Measurements from ENCODE around the gene SLC47A1. TPM values are rescaled to one million over a fixed set of nuclear protein-coding genes. Genes with fewer than 3 reads are reported as not detected.
A peak's percentile ranks its signal among the peaks of the same experiment; 100 is the strongest.

SLC47A1 gene
- total and polyA plus RNA-seq, 4 donors = 34.8 to 69.2 (median 37.2) TPM

GRCh38 chr17:19531780-19532501 lies 1.7 kb upstream of the SLC47A1 start:
- WGBS = 55% methylated on average over 8 of the region's 8 CpGs
- H3K9ac ChIP-seq (ENCODE audit: low read depth in 1 of 2, low read length in 2 of 2) = peak overlapping the region in 1 of 2 donors; percentile 3
- H3K9me3 ChIP-seq (ENCODE audit: control insufficient read depth in 4 of 4, low read length in 3 of 4) = no peaks in the 10 kb centered on the region
- H3K36me3 ChIP-seq (ENCODE audit: control insufficient read depth in 4 of 4, insufficient read depth in 3 of 4, low read depth in 1 of 4, low read length in 3 of 4) = no peaks in the 10 kb centered on the region
- DNase-seq (ENCODE audit: low spot score) = no peak
- no peak overlapping the region for H3K4me3 ChIP-seq (ENCODE audit: low read depth in 1 of 3, low read length in 3 of 3)
- TF ChIP-seq, protein P1, sequence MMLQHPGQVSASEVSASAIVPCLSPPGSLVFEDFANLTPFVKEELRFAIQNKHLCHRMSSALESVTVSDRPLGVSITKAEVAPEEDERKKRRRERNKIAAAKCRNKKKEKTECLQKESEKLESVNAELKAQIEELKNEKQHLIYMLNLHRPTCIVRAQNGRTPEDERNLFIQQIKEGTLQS (IDR thresholded peaks at IDR 0.05) = no peak
- TF ChIP-seq, protein P2, sequence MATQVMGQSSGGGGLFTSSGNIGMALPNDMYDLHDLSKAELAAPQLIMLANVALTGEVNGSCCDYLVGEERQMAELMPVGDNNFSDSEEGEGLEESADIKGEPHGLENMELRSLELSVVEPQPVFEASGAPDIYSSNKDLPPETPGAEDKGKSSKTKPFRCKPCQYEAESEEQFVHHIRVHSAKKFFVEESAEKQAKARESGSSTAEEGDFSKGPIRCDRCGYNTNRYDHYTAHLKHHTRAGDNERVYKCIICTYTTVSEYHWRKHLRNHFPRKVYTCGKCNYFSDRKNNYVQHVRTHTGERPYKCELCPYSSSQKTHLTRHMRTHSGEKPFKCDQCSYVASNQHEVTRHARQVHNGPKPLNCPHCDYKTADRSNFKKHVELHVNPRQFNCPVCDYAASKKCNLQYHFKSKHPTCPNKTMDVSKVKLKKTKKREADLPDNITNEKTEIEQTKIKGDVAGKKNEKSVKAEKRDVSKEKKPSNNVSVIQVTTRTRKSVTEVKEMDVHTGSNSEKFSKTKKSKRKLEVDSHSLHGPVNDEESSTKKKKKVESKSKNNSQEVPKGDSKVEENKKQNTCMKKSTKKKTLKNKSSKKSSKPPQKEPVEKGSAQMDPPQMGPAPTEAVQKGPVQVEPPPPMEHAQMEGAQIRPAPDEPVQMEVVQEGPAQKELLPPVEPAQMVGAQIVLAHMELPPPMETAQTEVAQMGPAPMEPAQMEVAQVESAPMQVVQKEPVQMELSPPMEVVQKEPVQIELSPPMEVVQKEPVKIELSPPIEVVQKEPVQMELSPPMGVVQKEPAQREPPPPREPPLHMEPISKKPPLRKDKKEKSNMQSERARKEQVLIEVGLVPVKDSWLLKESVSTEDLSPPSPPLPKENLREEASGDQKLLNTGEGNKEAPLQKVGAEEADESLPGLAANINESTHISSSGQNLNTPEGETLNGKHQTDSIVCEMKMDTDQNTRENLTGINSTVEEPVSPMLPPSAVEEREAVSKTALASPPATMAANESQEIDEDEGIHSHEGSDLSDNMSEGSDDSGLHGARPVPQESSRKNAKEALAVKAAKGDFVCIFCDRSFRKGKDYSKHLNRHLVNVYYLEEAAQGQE (IDR thresholded peaks at IDR 0.05) = no peak
- no peak for TF ChIP-seq JUND (IDR thresholded peaks at IDR 0.05)
- TF ChIP-seq SP1 (IDR thresholded peaks at IDR 0.05) = no peak
- no peak for TF ChIP-seq MAX (IDR thresholded peaks at IDR 0.05)
- TF ChIP-seq HNF4A (conservative IDR thresholded peaks at IDR 0.05) = no peak
- no peak for TF ChIP-seq TAF1 (conservative IDR thresholded peaks at IDR 0.05)
- TF ChIP-seq YY1 (IDR thresholded peaks at IDR 0.05) = no peak
- no peak for TF ChIP-seq HNF4G (IDR thresholded peaks at IDR 0.05)
- TF ChIP-seq FOXA2 (IDR thresholded peaks at IDR 0.05) = no peak
- TF ChIP-seq GABPA (IDR thresholded peaks at IDR 0.05 in 1 of 2, conservative IDR thresholded peaks at IDR 0.05 in 1 of 2) = no peak
- no peak for TF ChIP-seq FOXA1 (IDR thresholded peaks at IDR 0.05)
- TF ChIP-seq EGR1 (IDR thresholded peaks at IDR 0.05; ENCODE audit: low read depth in 2 of 2) = no peak
- TF ChIP-seq RXRA (IDR thresholded peaks at IDR 0.05) = no peak
- TF ChIP-seq, protein P3, sequence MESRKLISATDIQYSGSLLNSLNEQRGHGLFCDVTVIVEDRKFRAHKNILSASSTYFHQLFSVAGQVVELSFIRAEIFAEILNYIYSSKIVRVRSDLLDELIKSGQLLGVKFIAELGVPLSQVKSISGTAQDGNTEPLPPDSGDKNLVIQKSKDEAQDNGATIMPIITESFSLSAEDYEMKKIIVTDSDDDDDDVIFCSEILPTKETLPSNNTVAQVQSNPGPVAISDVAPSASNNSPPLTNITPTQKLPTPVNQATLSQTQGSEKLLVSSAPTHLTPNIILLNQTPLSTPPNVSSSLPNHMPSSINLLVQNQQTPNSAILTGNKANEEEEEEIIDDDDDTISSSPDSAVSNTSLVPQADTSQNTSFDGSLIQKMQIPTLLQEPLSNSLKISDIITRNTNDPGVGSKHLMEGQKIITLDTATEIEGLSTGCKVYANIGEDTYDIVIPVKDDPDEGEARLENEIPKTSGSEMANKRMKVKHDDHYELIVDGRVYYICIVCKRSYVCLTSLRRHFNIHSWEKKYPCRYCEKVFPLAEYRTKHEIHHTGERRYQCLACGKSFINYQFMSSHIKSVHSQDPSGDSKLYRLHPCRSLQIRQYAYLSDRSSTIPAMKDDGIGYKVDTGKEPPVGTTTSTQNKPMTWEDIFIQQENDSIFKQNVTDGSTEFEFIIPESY (IDR thresholded peaks at IDR 0.05) = no peak
- no peak for TF ChIP-seq RAD21 (IDR thresholded peaks at IDR 0.05)
- TF ChIP-seq CTCF (IDR thresholded peaks at IDR 0.05; ENCODE audit: low read depth, low read length, missing input control) = no peak
- peak overlapping the region; percentile 93 to 96 for H3K27ac ChIP-seq (ENCODE audit: low read depth in 1 of 2, low read length in 2 of 2)
- peaks cover 7 to 49% (median 42%) of the 10 kb centered on the region in 4 donors for H3K4me1 ChIP-seq (ENCODE audit: control insufficient read depth in 4 of 4, insufficient read depth in 4 of 4, low read length in 3 of 4)
- H3K27me3 ChIP-seq (ENCODE audit: control insufficient read depth in 4 of 4, insufficient read depth in 4 of 4, low read length in 3 of 4) = no peaks in the 10 kb centered on the region
